ENCODE results near the gene HAUS8. TPM values are rescaled to one million over a fixed set of nuclear protein-coding genes. Genes with fewer than 3 reads are reported as not detected.

The HAUS8 gene
- total RNA-seq, 4 donors from 2014 or later = 0.97 to 4.5 (median 3.3) TPM

DNA sequence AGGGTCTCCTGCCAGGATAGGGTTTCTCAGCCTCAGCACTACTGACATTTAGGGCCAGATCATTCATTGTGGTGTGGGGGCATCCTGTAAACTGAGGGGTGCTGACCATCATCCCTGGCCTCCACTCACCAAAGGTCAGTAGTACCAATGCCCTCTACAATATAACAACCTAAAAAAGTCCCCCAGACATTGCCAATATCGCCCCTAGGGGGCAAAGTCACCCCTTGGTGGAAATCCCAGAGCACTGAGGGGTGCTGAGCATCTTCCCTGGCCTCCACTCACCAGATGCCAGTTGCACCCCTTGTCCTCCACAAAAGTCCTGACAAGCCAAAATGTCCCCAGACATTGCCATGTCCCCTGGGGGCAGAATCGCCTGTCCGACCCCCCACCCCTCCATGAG lies 70.3 kb downstream of the HAUS8 start:
- in situ Hi-C loops (cut with MboI; ENCODE audit: low sequenced_read_pairs in 4 of 4) (no loop called here), intact Hi-C loops (cut with DNase I; ENCODE audit: low total_unique reads) (no loop called here)
- Histone ChIP-seq H3K4me1 (no peaks in the 10 kb centered on the region), H3K27ac (no peak overlapping the region), H3K27me3 (no peaks in the 10 kb centered on the region), H3K9me3 (no peaks in the 10 kb centered on the region), H3K4me3 (no peak overlapping the region), H3K36me3 (no peaks in the 10 kb centered on the region)
- no peak for TF ChIP-seq POLR2A (IDR thresholded peaks at IDR 0.05)
- TF ChIP-seq, protein P1, sequence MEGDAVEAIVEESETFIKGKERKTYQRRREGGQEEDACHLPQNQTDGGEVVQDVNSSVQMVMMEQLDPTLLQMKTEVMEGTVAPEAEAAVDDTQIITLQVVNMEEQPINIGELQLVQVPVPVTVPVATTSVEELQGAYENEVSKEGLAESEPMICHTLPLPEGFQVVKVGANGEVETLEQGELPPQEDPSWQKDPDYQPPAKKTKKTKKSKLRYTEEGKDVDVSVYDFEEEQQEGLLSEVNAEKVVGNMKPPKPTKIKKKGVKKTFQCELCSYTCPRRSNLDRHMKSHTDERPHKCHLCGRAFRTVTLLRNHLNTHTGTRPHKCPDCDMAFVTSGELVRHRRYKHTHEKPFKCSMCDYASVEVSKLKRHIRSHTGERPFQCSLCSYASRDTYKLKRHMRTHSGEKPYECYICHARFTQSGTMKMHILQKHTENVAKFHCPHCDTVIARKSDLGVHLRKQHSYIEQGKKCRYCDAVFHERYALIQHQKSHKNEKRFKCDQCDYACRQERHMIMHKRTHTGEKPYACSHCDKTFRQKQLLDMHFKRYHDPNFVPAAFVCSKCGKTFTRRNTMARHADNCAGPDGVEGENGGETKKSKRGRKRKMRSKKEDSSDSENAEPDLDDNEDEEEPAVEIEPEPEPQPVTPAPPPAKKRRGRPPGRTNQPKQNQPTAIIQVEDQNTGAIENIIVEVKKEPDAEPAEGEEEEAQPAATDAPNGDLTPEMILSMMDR (IDR thresholded peaks at IDR 0.05 in 4 of 5, conservative IDR thresholded peaks at IDR 0.05 in 1 of 5) = no peak
- ATAC-seq = no peak
- DNase-seq = no peak

DNA sequence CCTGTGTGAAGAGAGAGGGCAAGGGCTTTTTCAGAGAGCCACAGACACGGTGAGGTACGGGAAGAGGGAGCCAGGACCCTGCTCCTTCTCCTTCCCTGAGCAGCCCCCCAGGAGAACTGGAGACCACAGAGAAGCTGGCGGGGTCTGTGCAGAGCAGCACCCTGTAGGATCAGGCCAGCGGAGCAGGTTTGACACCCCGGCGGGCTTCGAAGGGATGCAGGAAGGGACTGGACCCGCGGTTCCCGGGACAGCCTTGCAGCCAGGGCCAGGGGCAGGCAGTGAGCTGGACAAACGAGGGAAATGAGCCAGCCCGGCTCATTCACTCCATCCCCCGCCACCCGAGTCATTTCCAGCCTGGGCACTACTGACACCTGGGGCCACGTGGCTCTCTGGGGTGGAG lies 70.9 kb downstream of the HAUS8 start:
- TF ChIP-seq POLR2A (IDR thresholded peaks at IDR 0.05) = no peak
- TF ChIP-seq, protein P1 (IDR thresholded peaks at IDR 0.05 in 4 of 5, conservative IDR thresholded peaks at IDR 0.05 in 1 of 5) = no peak
- DNase-seq (no peak), ATAC-seq (no peak)
- no peaks in the 10 kb centered on the region for H3K4me1 ChIP-seq
- H3K27ac ChIP-seq = no peak overlapping the region
- no peaks in the 10 kb centered on the region for H3K36me3 ChIP-seq
- H3K4me3 ChIP-seq = no peak overlapping the region
- intact Hi-C loops (cut with DNase I; ENCODE audit: low total_unique reads) (no loop called here), in situ Hi-C loops (cut with MboI; ENCODE audit: low sequenced_read_pairs in 4 of 4) (no loop called here)
- H3K27me3 ChIP-seq = no peaks in the 10 kb centered on the region
- no peaks in the 10 kb centered on the region for H3K9me3 ChIP-seq

DNA sequence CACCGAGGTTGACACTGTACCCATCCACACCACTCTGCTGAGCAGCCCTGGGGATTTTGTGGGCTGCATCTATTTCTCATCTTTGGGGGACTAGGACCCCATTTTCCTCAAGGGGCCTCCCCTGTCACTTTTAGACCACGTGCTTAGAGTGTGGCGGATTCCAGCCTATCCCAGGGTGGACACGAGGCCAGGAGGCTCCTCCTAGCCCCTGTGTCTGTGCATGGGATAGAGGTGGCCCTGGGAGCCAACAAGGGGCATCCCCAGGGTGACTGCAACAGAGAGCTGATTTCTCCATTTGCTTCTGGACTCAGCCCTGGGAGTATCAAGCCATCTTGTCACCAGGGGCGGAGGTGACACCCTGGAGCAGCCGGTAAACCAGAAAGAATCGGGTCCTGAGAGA lies 72.8 kb downstream of the HAUS8 start:
- TF ChIP-seq POLR2A (IDR thresholded peaks at IDR 0.05) = no peak
- TF ChIP-seq, protein P1 (IDR thresholded peaks at IDR 0.05 in 4 of 5, conservative IDR thresholded peaks at IDR 0.05 in 1 of 5) = no peak
- Histone ChIP-seq H3K4me1 (no peaks in the 10 kb centered on the region), H3K36me3 (no peaks in the 10 kb centered on the region), H3K4me3 (no peak overlapping the region), H3K9me3 (peaks cover 0 to 7% (median 3%) of the 10 kb centered on the region in 3 donors), H3K27me3 (no peaks in the 10 kb centered on the region), H3K27ac (no peak overlapping the region)
- intact Hi-C loops (cut with DNase I; ENCODE audit: low total_unique reads) (no loop called here), in situ Hi-C loops (cut with MboI; ENCODE audit: low sequenced_read_pairs in 4 of 4) (no loop called here)
- ATAC-seq (no peak), DNase-seq (no peak)

DNA sequence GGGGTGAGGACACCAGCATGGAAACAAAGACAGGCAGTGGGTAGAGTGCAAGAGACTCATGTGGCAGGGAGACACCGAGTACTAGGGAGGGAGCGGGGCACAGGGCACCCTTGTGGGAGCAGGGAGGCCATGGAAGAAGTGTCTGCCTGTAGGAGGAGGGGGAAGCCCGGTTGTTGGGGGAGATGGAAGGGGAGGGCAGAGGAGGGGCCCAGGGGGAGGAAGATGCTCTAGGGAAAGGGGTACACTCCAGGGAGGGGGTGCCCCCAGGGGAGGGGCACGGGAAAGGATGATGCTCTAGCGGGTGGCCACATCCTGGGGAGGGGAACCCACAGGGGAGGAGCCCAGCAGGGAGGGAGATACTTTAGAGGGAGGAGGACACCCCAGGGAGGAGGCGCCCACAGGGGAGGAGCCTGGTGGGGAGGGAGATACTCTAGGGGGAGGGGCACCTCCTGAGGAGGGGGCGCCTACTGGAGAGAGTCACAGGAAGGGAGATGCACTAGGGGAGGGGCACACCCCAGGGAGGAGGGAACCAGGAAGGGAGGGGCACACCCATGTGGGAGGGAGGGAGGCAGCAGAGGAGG lies 73.6 kb downstream of the HAUS8 start:
- in situ Hi-C loops (cut with MboI; ENCODE audit: low sequenced_read_pairs in 4 of 4) = no loop called here
- Histone ChIP-seq H3K27ac (no peak overlapping the region), H3K9me3 (peaks cover 0 to 7% (median 3%) of the 10 kb centered on the region in 3 donors), H3K27me3 (no peaks in the 10 kb centered on the region), H3K36me3 (no peaks in the 10 kb centered on the region), H3K4me1 (no peaks in the 10 kb centered on the region), H3K4me3 (no peak overlapping the region)
- intact Hi-C loops (cut with DNase I; ENCODE audit: low total_unique reads) = no loop called here
- DNase-seq (no peak), ATAC-seq (no peak)
- TF ChIP-seq, protein P1 (IDR thresholded peaks at IDR 0.05 in 4 of 5, conservative IDR thresholded peaks at IDR 0.05 in 1 of 5) = no peak
- no peak for TF ChIP-seq POLR2A (IDR thresholded peaks at IDR 0.05)

Other genes with a start within 250 kb of the HAUS8 start
- 10 to 100 TPM; 11.6 to 15.2 (median 14.3) TPM for gene SIN3B, start 246.1 kb downstream of the HAUS8 start, total RNA-seq
- gene F2RL3, start 186.5 kb downstream of the HAUS8 start, total RNA-seq = 1 to 10 TPM; 2.2 to 9.4 (median 6.3) TPM
- 10 to 100 TPM in 1 of 4 donors, 1 to 10 TPM in 3; 6.0 to 15.6 (median 7.6) TPM for gene CPAMD8, start 48.6 kb downstream of the HAUS8 start, total RNA-seq
- 10 to 100 TPM; 20.0 to 22.1 (median 20.7) TPM for gene MYO9B, start 325 bp upstream of the HAUS8 start, total RNA-seq
- gene USE1, start 139.9 kb upstream of the HAUS8 start, total RNA-seq = 10 to 100 TPM; 14.1 to 39.9 (median 22.3) TPM
- gene OCEL1, start 150.8 kb upstream of the HAUS8 start, total RNA-seq = 1 to 10 TPM; 3.3 to 5.8 (median 4.5) TPM
- gene NR2F6, start 170.5 kb upstream of the HAUS8 start, total RNA-seq = 10 to 100 TPM; 64.9 to 95.8 (median 72.0) TPM
- 1 to 10 TPM; 2.6 to 7.1 (median 4.1) TPM for gene USHBP1, start 189.3 kb upstream of the HAUS8 start, total RNA-seq
- 100 to 1,000 TPM in 2 of 4 donors, 10 to 100 TPM in 2; 86.3 to 120 (median 99.4) TPM for gene BABAM1, start 192.0 kb upstream of the HAUS8 start, total RNA-seq
- gene ANKLE1, start 206.4 kb upstream of the HAUS8 start, total RNA-seq = 1 to 10 TPM in 1 of 4 donors, under 1 TPM in 1, not detected in 2; 0.11 to 1.4 TPM
- 10 to 100 TPM; 12.2 to 25.0 (median 19.8) TPM for gene ABHD8, start 228.0 kb upstream of the HAUS8 start, total RNA-seq
- 100 to 1,000 TPM; 145 to 369 (median 249) TPM for gene MRPL34, start 230.4 kb upstream of the HAUS8 start, total RNA-seq
- gene DDA1, start 234.1 kb upstream of the HAUS8 start, total RNA-seq = 10 to 100 TPM; 18.7 to 40.0 (median 27.0) TPM